ENCODE results near the gene SNW1.

- no peak for TF ChIP-seq CTCF (IDR thresholded peaks at IDR 0.05; ENCODE audit: low read length)
- TF ChIP-seq EZH2 (IDR thresholded peaks at IDR 0.05; ENCODE audit: borderline replicate concordance, low read length), result no peak
These were observed 51.5 kb downstream of the SNW1 start for GRCh38 chr14:77709412-77709811.

Measured in OCI-LY1 (cell line).